Sciatic nerve (tissue), 2 donors: ENCODE results near the gene KCNK7. TPM values are rescaled to one million over a fixed set of nuclear protein-coding genes. Genes with fewer than 3 reads are reported as not detected.
A peak's percentile ranks its signal among the peaks of the same experiment; 100 is the strongest.

Experiments
- ATAC-seq: fragments of 200-7000 bp; cut with Tn5 transposase; one replicate; pipeline ENCODE4 v1.9.1; 2020; ENCODE audit warnings: mild to moderate bottlenecking, moderate library complexity
- DNase-seq: peaks from one replicate; pipeline ENCODE4 v3.0.0-alpha.2; 2020; ENCODE audit warnings: low spot score
- intact Hi-C: fragments of 100-400 bp; cut with DNase I; formaldehyde crosslinking; loops from one replicate; pipeline ENCODE4 v1.14.2; 2022
- total RNA-seq: library from RNA; stranded (reverse); fragmentation: NEBNext Ultra II Directional; extraction: Animal tissue kit (Norgen Biotek cat#: 25700); gene quantifications from one replicate; pipeline ENCODE4 v1.2.1, GENCODE V29; 2021
- donor health status: DM: no; HTN: no; CAD: no.
- donor health status: DM: no; HTN: no; CAD: no.

The KCNK7 gene
- total RNA-seq, 1 donor from 2014 or later, result 1.5 TPM

DNA sequence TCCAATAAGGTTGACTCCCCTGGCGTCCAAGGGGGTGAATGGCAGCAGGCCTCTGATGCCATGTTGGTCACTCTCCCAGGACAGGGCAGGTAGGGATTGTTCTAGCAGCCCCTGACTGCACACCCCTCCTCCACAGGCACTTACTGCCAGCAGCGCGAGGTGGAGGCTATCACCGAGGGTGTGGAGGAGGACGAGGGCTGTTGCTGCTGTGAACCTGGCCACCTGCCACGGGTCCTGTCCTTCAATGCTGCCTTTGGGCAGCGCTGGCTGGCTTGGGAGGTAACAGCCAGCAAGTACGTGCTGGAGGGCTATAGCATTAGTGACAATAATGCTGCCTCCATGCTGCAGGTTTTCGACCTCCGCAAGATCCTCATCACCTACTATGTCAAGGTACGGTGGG lies 34.6 kb upstream of the KCNK7 start:
- DNase-seq (no peak), ATAC-seq (no peak)
- intact Hi-C loops, result no loop called here

GRCh38 chr11:65629579-65629978 lies 34.0 kb upstream of the KCNK7 start:
- ATAC-seq (no peak), DNase-seq (no peak)
- intact Hi-C loops, result loop anchor here (5.0 kb wide), 1 partner anchor 83 kb away; the partner anchor contains the start of gene KAT5

DNA sequence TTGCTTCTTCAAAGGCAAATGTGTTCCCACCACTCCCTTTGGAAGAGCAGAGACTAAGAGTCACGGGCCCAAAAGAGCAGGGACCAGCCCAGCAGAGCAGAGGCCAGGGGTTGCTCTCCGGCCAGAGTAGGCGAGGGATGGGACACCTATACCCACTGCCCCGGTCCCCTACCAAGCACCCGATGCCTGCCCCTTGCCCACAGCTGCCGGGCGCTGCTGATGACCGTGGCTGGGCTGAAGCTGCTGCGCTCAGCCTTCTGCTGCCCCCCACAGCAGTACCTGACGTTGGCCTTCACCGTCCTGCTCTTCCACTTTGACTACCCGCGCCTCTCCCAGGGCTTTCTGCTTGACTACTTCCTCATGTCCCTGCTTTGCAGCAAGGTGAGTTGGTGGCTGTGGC lies 31.6 kb upstream of the KCNK7 start:
- DNase-seq (no peak), ATAC-seq (no peak)
- intact Hi-C loops, result loop anchor here (5.0 kb wide), 1 partner anchor 85 kb away; the partner anchor contains the start of gene KAT5

DNA sequence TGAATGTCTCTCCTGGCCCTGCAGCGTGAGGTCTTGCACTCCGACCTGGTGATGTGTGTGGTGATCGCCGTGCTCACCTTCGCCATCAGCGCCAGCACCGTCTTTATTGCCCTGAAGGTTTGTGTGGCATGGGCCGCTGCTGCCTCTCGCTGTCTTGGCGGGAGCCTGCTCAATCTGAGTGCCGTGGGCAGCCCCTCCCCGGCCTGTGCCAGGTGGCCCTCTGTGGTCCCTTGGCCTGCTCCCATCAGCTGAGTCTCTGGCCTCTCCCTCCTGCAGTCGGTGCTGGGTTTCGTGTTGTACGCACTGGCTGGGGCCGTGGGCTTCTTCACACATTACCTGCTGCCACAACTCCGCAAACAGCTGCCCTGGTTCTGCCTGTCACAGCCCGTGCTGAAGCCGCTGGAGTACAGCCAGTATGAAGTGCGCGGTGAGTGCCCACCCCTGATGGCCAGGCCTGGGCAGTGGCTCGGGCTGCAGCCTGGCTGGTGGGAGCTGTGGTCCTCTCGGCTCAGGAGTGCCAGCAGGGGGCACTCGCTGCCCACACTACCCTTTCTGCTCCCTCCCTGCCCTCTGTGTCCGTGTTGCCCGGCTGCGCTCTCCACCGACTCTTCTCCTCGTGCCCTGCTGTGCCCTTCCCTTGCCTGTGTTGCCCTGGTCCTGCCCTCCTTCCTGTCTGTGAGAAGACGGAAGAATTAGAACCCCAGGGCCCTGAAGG lies 30.2 kb upstream of the KCNK7 start:
- intact Hi-C loops, result loop anchor here (5.0 kb wide), 1 partner anchor 87 kb away; the partner anchor contains the start of gene KAT5
- DNase-seq, result peak; percentile 81
- ATAC-seq, result peak; percentile 80

- ATAC-seq, result no peak
- no peak for DNase-seq
- intact Hi-C loops, result loop anchor here (5.0 kb wide), 1 partner anchor 87 kb away; the partner anchor contains the start of gene KAT5
Observed at GRCh38 chr11:65624931-65625627, 29.5 kb upstream of the KCNK7 start.

GRCh38 chr11:65623852-65624616 lies 28.4 kb upstream of the KCNK7 start:
- intact Hi-C loops, result no loop called here
- ATAC-seq, result no peak
- DNase-seq, result no peak

GRCh38 chr11:65623177-65623576 lies 27.6 kb upstream of the KCNK7 start:
- intact Hi-C loops, result no loop called here
- DNase-seq (no peak), ATAC-seq (no peak)

- intact Hi-C loops, result no loop called here
- ATAC-seq, result no peak
- DNase-seq, result no peak
Observed at GRCh38 chr11:65622011-65622410, 26.4 kb upstream of the KCNK7 start.

GRCh38 chr11:65621460-65621859 lies 25.9 kb upstream of the KCNK7 start:
- intact Hi-C loops, result no loop called here
- ATAC-seq (no peak), DNase-seq (no peak)

GRCh38 chr11:65620666-65621065 lies 25.1 kb upstream of the KCNK7 start:
- DNase-seq (no peak), ATAC-seq (no peak)
- intact Hi-C loops, result no loop called here

GRCh38 chr11:65619281-65619928 lies 23.8 kb upstream of the KCNK7 start:
- ATAC-seq (no peak), DNase-seq (no peak)
- intact Hi-C loops, result no loop called here

DNA sequence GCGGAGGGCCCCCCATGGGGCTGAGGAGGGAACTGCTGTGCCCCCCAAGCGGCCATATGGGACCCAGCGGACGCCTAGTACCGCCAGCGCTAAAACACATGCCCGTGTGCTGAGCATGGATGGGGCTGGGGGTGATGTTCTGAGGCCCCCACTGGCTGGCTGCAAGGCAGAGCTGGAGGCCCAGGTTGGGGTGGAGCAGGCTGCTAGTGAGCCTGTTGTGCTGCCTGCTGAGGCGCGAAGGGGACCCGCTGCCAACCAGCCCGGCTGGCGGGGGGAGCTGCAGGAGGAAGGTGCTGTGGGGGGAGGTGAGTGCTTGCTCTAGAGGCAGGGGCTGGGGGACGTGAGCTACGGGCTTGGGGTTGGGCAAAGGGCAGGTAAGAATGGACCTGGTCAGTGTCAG lies 23.2 kb upstream of the KCNK7 start:
- no peak for DNase-seq
- intact Hi-C loops, result no loop called here
- ATAC-seq, result no peak

GRCh38 chr11:65617990-65618751 lies 22.6 kb upstream of the KCNK7 start:
- DNase-seq (no peak), ATAC-seq (no peak)
- intact Hi-C loops, result no loop called here

- intact Hi-C loops, result no loop called here
- ATAC-seq, result no peak
- DNase-seq, result no peak
Observed at GRCh38 chr11:65617136-65617850, 21.7 kb upstream of the KCNK7 start.

DNA sequence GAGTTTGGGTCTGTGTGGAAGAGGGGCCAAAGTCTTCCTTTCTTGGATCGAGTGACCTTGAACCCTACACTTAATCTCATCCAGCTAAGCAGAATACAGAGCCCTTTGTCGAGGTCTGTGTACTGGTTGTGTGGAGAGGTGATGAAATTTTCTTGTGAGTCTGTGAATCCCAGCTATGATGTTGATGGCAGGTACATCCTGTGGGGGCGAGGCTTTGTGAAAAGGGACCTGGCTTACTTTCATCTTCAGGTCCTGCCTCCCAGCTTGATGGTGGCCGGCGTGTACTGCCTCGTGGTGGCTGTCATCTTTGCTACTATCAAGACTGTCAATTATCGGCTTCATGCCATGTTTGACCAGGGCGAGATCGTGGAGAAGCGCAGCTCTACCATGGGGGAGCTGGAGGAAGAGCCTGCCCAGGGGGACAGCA lies 21.0 kb upstream of the KCNK7 start:
- ATAC-seq (no peak), DNase-seq (no peak)
- intact Hi-C loops, result no loop called here

- DNase-seq (no peak), ATAC-seq (no peak)
- intact Hi-C loops, result no loop called here
Observed at GRCh38 chr11:65615950-65616574, 20.5 kb upstream of the KCNK7 start.

- ATAC-seq (peak; percentile 89), DNase-seq (peak; percentile 100)
- intact Hi-C loops, result no loop called here
Observed at GRCh38 chr11:65615229-65615949, 19.8 kb upstream of the KCNK7 start, which contains the start of gene PCNX3. TSS of gene PCNX3 (plus strand) at chr11:65615776. CDS start at chr11:65616312, 536 bp downstream.
